Neural cell (in vitro differentiated cells): ENCODE measurements around the gene KLHL15.

ENCODE experiments used
- EP300 ChIP-seq: fragments of 450-650 bp; conservative IDR thresholded peaks from 2 replicates; pipeline ENCODE4 v1.6.1; 2014; ENCODE audit warnings: antibody characterized with exemption, mild to moderate bottlenecking, moderate library complexity; ENCODE audit not compliant: poor library complexity, severe bottlenecking
- EZH2 ChIP-seq: fragments of 200-600, 300-800 bp; shearing (Covaris generic), sonication (generic); IDR thresholded peaks from 2 replicates; pipeline ENCODE4 v1.6.1; 2014; ENCODE audit warnings: antibody characterized with exemption, low read length, borderline replicate concordance, mild to moderate bottlenecking; ENCODE audit not compliant: insufficient read depth, poor library complexity, severe bottlenecking
- POLR2AphosphoS5 ChIP-seq: IDR thresholded peaks from 2 replicates; pipeline ENCODE4 v1.6.1; 2012
- RAD21 ChIP-seq: fragments of 450-650 bp; conservative IDR thresholded peaks from 2 replicates; pipeline ENCODE4 v1.6.1; 2014; ENCODE audit warnings: antibody characterized with exemption, mild to moderate bottlenecking, moderate library complexity
- TAF1 ChIP-seq: IDR thresholded peaks from 2 replicates; pipeline ENCODE4 v1.6.1; 2012; ENCODE audit warnings: low read depth
- TF ChIP-seq, protein P1 (sequence below): fragments of 450-650 bp; IDR thresholded peaks from 2 replicates; pipeline ENCODE4 v1.5.1; 2014; ENCODE audit warnings: antibody characterized with exemption, mild to moderate bottlenecking, moderate library complexity; ENCODE audit not compliant: poor library complexity, severe bottlenecking

DNA sequence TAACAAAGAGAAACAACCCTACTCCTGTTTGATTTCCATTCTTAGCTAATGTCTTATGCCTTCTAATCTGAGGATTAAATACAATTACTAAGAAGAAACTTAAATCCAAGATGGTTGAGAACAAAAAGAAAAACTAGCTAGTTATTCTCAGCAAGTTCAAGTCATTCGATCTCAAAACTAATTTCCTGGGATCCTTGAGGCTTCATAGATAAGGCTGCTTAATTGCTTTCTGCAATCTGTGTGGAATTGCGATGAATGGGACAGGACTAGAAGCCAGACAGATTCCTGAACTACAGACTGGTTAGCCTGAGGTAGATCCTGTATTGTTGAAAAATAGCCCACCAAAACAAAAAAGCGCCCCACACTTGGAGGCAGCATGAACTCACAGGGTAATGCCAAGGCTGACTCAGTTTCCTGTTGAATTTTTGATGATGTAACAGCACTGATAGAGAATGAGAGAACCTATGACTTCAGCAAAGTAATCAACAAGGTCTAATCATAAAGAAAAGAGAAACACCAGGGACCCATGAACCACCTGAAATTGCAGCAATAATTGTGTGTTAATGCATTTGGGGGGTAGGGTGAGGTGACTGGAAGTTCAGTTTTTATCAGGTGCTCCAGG is 33.9 kb downstream of the KLHL15 start:
- TF ChIP-seq EZH2 (no peak), TAF1 (no peak), POLR2AphosphoS5 (no peak), RAD21 (no peak), EP300 (no peak)
- TF ChIP-seq, protein P1, sequence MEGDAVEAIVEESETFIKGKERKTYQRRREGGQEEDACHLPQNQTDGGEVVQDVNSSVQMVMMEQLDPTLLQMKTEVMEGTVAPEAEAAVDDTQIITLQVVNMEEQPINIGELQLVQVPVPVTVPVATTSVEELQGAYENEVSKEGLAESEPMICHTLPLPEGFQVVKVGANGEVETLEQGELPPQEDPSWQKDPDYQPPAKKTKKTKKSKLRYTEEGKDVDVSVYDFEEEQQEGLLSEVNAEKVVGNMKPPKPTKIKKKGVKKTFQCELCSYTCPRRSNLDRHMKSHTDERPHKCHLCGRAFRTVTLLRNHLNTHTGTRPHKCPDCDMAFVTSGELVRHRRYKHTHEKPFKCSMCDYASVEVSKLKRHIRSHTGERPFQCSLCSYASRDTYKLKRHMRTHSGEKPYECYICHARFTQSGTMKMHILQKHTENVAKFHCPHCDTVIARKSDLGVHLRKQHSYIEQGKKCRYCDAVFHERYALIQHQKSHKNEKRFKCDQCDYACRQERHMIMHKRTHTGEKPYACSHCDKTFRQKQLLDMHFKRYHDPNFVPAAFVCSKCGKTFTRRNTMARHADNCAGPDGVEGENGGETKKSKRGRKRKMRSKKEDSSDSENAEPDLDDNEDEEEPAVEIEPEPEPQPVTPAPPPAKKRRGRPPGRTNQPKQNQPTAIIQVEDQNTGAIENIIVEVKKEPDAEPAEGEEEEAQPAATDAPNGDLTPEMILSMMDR = no peak
